Breast epithelium (tissue), 4 donors: ENCODE results near the gene C6orf141. TPM values are rescaled to one million over a fixed set of nuclear protein-coding genes. Genes with fewer than 3 reads are reported as not detected.

Experiments
- DNase-seq, 2 donors: peaks; one replicate each; pipeline ENCODE4 v3.0.0-alpha.2; 2019; ENCODE audit warnings: low spot score in 2 of 2
- H3K27ac ChIP-seq, 2 donors: fragments of 200-600 bp; sonication (generic) in 1 of 2; one replicate each; pipeline ENCODE4 v1.5.1; 2016 to 2019; ENCODE audit warnings: mild to moderate bottlenecking in 1 of 2
- H3K27me3 ChIP-seq, 2 donors: fragments of 200-600 bp; sonication (generic) in 1 of 2; one replicate each; pipeline versions ENCODE4 v1.5.1 to v1.6.0; 2017 to 2019; ENCODE audit warnings: control low read depth in 1 of 2, mild to moderate bottlenecking in 1 of 2
- H3K36me3 ChIP-seq: fragments of 200-600 bp; one replicate; pipeline ENCODE4 v1.5.1; 2019
- H3K4me1 ChIP-seq, 2 donors: fragments of 200-600 bp; sonication (generic); one replicate each; pipeline ENCODE4 v1.5.1; 2016 to 2019; ENCODE audit warnings: control low read depth in 1 of 2
- H3K4me3 ChIP-seq, 3 donors: fragments of 200-600 bp; sonication (generic); 1 replicate in 2 of 3; 2 replicates in 1 of 3; pipeline ENCODE4 v1.5.1; 2016 to 2019; ENCODE audit warnings: mild to moderate bottlenecking in 3 of 3, moderate library complexity in 2 of 3
- H3K9me3 ChIP-seq, 2 donors: fragments of 200-600 bp; sonication (generic) in 1 of 2; one replicate each; pipeline ENCODE4 v1.5.1; 2016 to 2019; ENCODE audit warnings: control low read depth in 1 of 2
- CTCF ChIP-seq, 3 donors: fragments of 450-650 bp; IDR thresholded peaks; one replicate each; pipeline ENCODE4 v1.5.1; 2016 to 2017; ENCODE audit warnings: antibody characterized with exemption in 3 of 3, mild to moderate bottlenecking in 3 of 3, moderate library complexity in 3 of 3
- POLR2A ChIP-seq: fragments of 450-650 bp; IDR thresholded peaks from one replicate; pipeline ENCODE4 v1.6.1; 2016; ENCODE audit warnings: antibody characterized with exemption, mild to moderate bottlenecking, moderate library complexity
- POLR2AphosphoS5 ChIP-seq, 3 donors: sonication (generic); formaldehyde crosslinking; IDR thresholded peaks; one replicate each; pipeline ENCODE4 v1.6.1; 2017; ENCODE audit warnings: antibody characterized with exemption in 3 of 3
- intact Hi-C: fragments of 100-400 bp; cut with DNase I; formaldehyde crosslinking; loops from one replicate; pipeline ENCODE4 v1.15.1; 2023; ENCODE audit warnings: low total_unique reads
- total RNA-seq, 3 donors: library from RNA; depleted of rRNA; stranded (reverse); fragments of >200 nt; gene quantifications; one replicate each; pipeline ENCODE4 v1.1.0, GENCODE V29; 2016

The C6orf141 gene
- total RNA-seq, 3 donors from 2014 or later: 6.1 to 25.9 (median 9.4) TPM

GRCh38 chr6:49553384-49553783 is 2.9 kb downstream of the C6orf141 start:
- H3K4me1 ChIP-seq: no peaks in the 10 kb centered on the region
- intact Hi-C loops: no loop called here
- H3K9me3 ChIP-seq: no peaks in the 10 kb centered on the region
- H3K36me3 ChIP-seq: no peaks in the 10 kb centered on the region
- TF ChIP-seq CTCF (IDR thresholded peaks at IDR 0.05) (no peak), POLR2AphosphoS5 (IDR thresholded peaks at IDR 0.05) (no peak), POLR2A (no peak)
- H3K27me3 ChIP-seq: no peaks in the 10 kb centered on the region
- no peak overlapping the region for H3K27ac ChIP-seq
- H3K4me3 ChIP-seq: no peak overlapping the region
- no peak for DNase-seq

- Histone ChIP-seq H3K4me3 (no peak overlapping the region), H3K27me3 (no peaks in the 10 kb centered on the region), H3K9me3 (no peaks in the 10 kb centered on the region), H3K4me1 (no peaks in the 10 kb centered on the region), H3K36me3 (no peaks in the 10 kb centered on the region), H3K27ac (no peak overlapping the region)
- intact Hi-C loops: no loop called here
- TF ChIP-seq POLR2A (no peak), POLR2AphosphoS5 (IDR thresholded peaks at IDR 0.05) (no peak), CTCF (IDR thresholded peaks at IDR 0.05) (no peak)
- DNase-seq: no peak
Observed at GRCh38 chr6:49555951-49556350, 5.5 kb downstream of the C6orf141 start.

GRCh38 chr6:49556429-49556837 is 6.0 kb downstream of the C6orf141 start:
- Histone ChIP-seq H3K36me3 (no peaks in the 10 kb centered on the region), H3K4me3 (no peak overlapping the region), H3K27ac (peak overlapping the region in 1 of 2 donors; percentile 69), H3K27me3 (no peaks in the 10 kb centered on the region), H3K9me3 (no peaks in the 10 kb centered on the region), H3K4me1 (no peaks in the 10 kb centered on the region)
- no peak for DNase-seq
- intact Hi-C loops: no loop called here
- TF ChIP-seq POLR2A: no peak
- TF ChIP-seq POLR2AphosphoS5 (IDR thresholded peaks at IDR 0.05): no peak
- TF ChIP-seq CTCF (IDR thresholded peaks at IDR 0.05): no peak

- Histone ChIP-seq H3K36me3 (no peaks in the 10 kb centered on the region), H3K27me3 (no peaks in the 10 kb centered on the region), H3K9me3 (no peaks in the 10 kb centered on the region), H3K27ac (no peak overlapping the region), H3K4me1 (no peaks in the 10 kb centered on the region), H3K4me3 (no peak overlapping the region)
- DNase-seq: no peak
- intact Hi-C loops: no loop called here
- TF ChIP-seq POLR2AphosphoS5 (IDR thresholded peaks at IDR 0.05) (no peak), POLR2A (no peak), CTCF (IDR thresholded peaks at IDR 0.05) (no peak)
Observed at GRCh38 chr6:49557177-49557576, 6.7 kb downstream of the C6orf141 start.

GRCh38 chr6:49558238-49558637 is 7.8 kb downstream of the C6orf141 start:
- TF ChIP-seq CTCF (IDR thresholded peaks at IDR 0.05): no peak
- H3K36me3 ChIP-seq: no peaks in the 10 kb centered on the region
- intact Hi-C loops: no loop called here
- DNase-seq: no peak
- no peaks in the 10 kb centered on the region for H3K4me1 ChIP-seq
- no peaks in the 10 kb centered on the region for H3K9me3 ChIP-seq
- no peak overlapping the region for H3K27ac ChIP-seq
- no peak overlapping the region for H3K4me3 ChIP-seq
- no peaks in the 10 kb centered on the region for H3K27me3 ChIP-seq
